GM12801 (cell line): ENCODE measurements around the gene TACC2.

ENCODE experiments used
- TF ChIP-seq, protein P1 (sequence below): IDR thresholded peaks from one replicate; pipeline ENCODE4 v1.5.1; 2011; ENCODE audit warnings: control low read depth; ENCODE audit not compliant: insufficient read length; ENCODE audit errors: extremely low read depth

TACC2 gene

DNA sequence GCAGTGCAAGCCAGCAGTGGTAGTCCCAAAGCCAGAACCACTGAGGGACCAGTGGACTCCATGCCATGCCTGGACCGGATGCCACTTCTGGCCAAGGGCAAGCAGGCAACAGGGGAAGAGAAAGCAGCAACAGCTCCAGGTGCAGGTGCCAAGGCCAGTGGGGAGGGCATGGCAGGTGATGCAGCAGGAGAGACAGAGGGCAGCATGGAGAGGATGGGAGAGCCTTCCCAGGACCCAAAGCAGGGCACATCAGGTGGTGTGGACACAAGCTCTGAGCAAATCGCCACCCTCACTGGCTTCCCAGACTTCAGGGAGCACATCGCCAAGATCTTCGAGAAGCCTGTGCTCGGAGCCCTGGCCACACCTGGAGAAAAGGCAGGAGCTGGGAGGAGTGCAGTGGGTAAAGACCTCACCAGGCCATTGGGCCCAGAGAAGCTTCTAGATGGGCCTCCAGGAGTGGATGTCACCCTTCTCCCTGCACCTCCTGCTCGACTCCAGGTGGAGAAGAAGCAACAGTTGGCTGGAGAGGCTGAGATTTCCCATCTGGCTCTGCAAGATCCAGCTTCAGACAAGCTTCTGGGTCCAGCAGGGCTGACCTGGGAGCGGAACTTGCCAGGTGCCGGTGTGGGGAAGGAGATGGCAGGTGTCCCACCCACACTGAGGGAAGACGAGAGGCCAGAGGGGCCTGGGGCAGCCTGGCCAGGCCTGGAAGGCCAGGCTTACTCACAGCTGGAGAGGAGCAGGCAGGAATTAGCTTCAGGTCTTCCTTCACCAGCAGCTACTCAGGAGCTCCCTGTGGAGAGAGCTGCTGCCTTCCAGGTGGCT is 97.7 kb downstream of the TACC2 start:
- TF ChIP-seq, protein P1, sequence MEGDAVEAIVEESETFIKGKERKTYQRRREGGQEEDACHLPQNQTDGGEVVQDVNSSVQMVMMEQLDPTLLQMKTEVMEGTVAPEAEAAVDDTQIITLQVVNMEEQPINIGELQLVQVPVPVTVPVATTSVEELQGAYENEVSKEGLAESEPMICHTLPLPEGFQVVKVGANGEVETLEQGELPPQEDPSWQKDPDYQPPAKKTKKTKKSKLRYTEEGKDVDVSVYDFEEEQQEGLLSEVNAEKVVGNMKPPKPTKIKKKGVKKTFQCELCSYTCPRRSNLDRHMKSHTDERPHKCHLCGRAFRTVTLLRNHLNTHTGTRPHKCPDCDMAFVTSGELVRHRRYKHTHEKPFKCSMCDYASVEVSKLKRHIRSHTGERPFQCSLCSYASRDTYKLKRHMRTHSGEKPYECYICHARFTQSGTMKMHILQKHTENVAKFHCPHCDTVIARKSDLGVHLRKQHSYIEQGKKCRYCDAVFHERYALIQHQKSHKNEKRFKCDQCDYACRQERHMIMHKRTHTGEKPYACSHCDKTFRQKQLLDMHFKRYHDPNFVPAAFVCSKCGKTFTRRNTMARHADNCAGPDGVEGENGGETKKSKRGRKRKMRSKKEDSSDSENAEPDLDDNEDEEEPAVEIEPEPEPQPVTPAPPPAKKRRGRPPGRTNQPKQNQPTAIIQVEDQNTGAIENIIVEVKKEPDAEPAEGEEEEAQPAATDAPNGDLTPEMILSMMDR: no peak

DNA sequence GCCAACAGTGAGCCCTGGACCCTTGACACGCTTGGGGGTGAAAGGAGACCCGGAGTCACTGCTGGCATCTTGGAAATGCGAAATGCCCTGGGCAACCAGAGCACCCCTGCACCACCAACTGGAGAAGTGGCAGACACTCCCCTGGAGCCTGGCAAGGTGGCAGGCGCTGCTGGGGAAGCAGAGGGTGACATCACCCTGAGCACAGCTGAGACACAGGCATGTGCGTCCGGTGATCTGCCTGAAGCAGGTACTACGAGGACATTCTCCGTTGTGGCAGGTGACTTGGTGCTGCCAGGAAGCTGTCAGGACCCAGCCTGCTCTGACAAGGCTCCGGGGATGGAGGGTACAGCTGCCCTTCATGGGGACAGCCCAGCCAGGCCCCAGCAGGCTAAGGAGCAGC is 98.5 kb downstream of the TACC2 start:
- TF ChIP-seq, protein P1: no peak

DNA sequence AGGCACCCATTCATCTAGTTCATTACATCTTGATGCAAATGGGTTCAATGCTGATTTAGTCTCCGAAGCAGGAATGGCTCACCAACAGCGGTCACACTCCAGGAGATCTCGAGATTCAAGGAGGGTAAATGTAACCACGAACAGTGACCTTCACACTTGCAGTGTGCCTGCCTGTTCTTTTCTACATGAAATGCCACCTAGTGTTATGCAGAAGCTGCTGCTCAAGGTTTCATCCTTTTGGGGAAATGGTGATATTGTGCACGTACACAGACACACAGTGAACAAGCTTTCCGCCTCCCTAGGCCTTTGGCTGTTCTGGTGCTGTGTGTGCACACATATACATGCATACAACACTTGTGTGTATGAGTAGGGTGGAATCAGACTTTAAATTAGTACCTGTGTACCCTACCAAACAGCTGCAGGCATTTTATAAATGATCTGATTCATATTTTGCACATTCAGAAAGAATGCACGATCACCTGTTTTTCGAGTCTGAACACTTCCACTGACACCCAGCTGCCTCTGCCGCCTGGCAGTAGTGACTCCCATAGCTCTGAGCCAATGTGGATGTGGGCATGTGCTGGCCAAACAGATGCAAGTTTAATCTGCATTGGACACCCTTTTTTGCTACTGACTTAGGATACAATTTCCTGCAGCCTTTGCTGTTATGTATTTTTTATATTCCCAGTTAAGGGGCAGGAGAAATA is 100.5 kb downstream of the TACC2 start:
- TF ChIP-seq, protein P1: no peak

DNA sequence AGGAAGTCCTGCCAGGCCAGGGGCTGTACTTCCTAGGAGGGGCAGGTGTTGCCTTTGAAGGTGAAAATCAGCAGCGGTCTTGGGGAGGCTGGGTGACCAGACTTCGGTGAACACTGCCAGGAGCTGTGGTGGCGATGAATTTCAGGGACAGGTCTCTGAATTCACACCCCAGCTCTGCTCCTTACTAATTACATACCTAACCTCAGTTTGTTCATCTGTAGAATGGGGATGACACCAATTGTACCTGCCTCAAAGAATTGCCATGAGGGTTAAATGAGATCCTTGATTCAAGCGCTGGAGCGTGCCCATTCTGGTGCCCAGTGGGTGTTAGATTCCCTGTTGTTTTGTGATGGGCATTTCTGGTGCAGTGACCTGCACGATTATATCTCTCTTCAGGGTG is 102.8 kb downstream of the TACC2 start:
- TF ChIP-seq, protein P1: no peak

DNA sequence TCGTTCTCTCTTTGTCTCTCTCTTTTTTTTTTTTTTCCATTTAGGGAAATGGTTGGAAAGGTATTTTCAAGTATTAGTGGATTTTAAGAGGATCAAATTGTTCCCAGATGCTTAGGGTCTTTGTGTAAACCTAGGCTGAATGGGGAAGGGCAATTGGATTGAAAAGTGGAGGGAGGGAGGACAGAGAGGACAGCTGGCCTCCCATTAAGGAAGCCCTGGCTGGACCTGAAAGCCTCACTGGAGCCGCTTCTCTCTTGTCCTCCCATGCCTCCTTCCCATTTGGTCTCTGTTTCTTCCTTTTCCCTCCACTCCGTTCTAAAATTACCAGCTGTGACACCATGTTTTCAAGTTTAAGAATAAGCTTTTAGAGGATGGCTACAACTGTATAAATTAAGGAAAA is 104.1 kb downstream of the TACC2 start:
- TF ChIP-seq, protein P1: no peak

DNA sequence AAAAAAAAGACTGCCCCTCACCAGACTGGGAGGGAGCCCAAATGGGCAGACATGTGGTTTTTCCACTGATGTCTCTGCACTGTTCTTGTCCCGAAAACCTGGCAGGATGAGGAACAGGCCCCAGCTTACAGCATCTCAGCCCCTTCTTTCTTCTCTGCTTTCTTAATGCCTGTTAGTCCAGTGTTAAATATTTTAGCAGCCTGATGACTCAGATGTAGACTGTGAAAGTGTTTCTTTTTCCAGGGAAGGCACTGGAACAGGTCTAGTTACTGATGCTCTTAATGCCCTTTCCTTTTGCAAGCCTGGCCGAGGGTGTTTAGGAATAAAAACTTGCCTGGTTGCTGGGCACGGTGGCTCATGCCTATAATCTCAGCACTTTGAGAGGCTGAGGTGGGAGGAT is 107.7 kb downstream of the TACC2 start:
- TF ChIP-seq, protein P1: no peak

DNA sequence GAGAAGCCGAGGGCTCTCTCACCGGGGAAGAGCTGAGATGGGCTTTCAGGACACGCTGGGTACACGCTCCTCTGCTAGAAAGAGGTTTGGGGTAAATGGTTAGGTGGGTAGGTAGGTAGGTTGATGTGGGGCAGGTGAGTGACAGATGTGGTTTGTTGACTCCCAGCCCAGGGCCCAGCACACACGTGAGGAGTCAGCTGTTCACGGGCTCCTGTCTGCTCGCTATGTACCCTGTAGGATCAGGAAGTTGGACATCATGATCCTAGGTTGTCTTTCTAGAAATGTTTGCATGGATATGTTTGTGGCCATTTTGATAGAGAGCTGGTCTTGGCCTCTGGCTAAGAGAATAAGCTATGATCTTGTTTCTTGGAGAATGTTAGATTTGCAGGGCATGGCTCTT is 109.0 kb downstream of the TACC2 start:
- TF ChIP-seq, protein P1: no peak
